HG02938 (cell line): ENCODE data around the gene SLC26A9.
"Not testable (repeated sequence)": the region's sequence is repeated elsewhere in the genome, so short reads cannot be mapped to it uniquely, and the experiment has no call there.

Experiments used
- ATAC-seq: cut with Tn5 transposase; IDR thresholded peaks from one replicate; pipeline ENCODE4 v1.9.1; 2021; ENCODE audit warnings: mild to moderate bottlenecking, moderate library complexity; ENCODE audit not compliant: unreplicated experiment

SLC26A9 gene

DNA sequence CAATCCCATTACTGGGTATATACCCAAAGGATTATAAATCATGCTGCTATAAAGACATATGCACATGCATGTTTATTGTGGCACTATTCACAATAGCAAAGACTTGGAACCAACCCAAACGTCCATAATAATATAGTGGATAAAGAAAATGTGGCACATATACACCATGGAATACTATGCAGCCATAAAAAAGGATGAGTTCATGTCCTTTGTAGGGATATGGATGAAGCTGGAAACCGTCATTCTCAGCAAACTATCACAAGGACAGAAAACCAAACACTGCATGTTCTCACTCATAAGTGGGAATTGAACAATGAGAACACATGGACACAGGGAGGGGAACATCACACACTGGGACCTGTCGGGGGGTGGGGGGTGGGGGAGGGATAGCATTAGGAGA is 38.2 kb downstream of the SLC26A9 start:
- not testable (repeated sequence) for ATAC-seq

DNA sequence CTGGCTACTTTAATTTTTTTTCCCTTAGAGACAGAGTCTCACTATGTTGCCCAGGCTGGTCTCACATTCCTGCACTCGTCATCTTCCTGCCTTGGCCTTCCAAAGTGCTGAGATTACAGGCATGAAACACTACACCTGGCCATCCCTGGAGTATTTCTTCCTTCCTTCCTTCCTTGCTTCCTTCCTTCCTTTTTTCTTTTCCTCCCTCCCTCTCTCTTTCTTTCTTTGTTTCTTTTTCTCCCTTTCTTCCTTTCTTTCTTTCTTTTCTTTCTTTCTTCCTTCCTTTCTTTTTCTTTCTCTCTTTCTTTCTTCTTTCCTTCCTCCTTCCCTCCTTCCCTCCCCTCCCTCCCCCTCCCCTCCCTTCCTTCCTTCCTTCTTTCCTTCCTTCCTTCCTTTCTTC is 46.9 kb downstream of the SLC26A9 start:
- no peak for ATAC-seq

DNA sequence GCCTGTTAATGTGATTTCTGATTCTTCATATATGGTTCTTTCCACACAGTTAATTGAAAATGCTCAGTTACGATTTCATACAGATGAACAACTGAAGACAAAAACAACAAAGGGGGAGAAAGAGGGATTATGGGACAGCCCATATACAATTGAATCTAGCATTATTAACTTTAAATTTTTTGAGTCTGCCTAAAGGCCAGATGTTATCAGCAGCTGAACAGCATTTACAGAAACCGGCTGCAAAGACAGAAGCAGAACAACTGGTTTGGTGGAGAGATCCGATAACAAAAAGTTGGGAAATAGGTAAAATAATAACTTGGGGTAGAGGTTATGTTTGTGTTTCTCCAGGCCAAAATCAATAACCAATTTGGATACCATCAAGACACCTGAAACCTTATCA is 49.1 kb downstream of the SLC26A9 start:
- ATAC-seq, result not testable (repeated sequence)

DNA sequence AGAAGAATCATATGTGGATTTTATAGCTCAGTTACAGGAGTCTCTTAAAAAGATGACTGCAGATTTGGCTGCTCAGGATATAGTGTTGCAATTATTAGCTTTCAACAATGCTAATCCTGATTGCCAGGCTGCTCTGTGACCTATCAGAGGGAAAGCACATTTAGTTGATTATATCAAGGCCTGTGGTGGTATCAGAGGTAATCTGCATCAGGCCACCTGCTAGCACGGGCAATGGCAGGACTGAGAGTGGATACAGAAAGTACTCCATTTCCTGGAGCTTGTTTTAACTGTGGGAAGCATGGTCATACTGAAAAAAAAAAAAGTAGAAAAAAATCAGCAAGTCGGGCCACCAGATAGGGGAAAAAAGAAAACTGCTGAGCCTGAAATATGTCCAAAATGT is 51.1 kb downstream of the SLC26A9 start:
- not testable (repeated sequence) for ATAC-seq

DNA sequence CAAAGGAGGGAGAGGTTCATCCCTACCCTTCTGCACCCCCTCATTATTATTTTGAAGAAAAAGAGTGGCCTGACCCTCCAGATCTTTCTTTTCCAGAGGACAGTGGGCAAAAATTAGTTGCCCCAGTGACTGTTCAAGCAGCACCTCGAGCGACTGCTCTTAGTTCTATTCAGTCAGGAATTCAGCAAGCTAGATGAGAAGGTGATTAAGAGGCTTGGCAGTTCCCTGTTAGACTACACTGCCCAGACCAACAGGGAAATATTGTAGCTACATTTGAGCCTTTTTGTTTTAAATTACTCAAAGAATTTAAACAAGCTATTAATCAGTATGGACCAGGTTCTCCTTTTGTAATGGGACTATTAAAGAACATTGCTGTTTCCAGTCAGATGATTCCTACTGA is 51.8 kb downstream of the SLC26A9 start:
- not testable (repeated sequence) for ATAC-seq

DNA sequence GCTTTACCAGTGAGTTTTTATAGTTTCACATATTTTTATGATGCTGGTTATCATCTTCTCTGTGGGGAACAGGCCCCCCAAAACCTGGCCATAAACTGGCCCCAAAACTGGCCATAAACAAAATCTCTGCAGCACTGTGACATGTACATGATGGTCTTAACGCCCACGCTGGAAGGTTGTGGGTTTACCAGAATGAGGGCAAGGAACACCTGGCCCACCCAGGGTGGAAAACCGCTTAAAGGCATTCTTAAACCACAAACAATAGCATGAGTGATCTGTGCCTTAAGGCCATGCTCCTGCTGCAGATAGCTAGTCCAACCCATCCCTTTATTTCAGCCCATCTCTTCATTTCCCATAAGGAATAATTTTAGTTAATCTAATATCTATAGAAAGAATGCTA is 52.6 kb downstream of the SLC26A9 start:
- not testable (repeated sequence) for ATAC-seq

DNA sequence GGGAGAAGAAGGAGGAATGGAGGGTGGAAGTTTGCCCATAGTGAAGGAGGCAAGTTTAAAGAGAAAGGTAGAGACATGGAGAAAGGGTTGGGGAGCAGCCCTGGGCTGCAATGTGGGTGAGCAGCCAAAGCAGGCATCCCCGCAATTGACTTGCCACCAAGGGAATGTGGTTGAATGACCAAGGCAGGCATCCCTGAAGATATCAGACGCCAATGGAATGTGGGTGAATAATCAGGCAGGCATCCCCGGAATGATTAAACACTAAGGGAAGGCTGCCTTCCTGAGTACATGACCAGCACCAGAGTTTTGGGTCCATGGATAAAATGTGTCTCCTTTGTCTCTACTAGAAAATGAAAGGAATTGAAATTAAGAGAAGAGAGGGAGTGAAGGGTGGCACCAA is 53.5 kb downstream of the SLC26A9 start:
- not testable (repeated sequence) for ATAC-seq

DNA sequence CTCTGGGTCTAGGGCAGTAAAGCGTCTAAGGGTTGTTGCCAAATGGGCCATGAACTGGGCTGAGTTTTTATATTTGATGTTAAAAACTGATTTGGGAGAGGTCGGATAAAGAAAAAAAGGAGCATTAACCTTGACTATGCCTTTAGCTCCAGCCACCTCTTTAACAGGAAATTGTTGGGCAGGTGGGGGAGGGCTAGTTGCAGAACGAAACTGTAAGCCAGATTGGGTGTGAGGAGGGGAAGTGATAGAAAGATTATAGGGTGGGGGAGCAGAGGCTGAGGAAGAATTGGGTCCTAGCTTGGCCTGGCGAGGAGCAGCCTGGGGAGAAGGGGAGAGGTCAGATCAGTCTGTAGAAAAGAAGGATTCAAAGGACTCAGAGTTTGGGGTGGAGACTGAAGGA is 54.2 kb downstream of the SLC26A9 start:
- not testable (repeated sequence) for ATAC-seq

DNA sequence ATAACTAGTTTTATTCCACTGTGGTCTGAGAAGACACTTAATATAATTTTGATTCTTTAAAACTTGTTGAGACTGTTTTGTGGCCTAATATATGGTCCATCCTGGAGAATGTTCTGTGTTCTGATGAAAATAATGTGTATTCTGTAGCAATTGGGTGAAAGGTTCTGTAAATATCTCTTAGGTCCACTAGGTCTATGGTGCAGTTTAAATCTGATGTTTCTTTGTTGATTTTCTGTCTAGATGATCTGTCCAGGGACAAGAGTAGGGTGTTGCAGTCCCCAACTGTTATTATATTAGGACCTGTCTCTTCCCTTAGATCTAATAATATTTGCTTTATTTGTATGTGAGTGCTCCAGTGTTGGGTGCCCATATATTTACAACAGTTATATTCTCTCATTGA is 59.5 kb downstream of the SLC26A9 start:
- no peak for ATAC-seq

DNA sequence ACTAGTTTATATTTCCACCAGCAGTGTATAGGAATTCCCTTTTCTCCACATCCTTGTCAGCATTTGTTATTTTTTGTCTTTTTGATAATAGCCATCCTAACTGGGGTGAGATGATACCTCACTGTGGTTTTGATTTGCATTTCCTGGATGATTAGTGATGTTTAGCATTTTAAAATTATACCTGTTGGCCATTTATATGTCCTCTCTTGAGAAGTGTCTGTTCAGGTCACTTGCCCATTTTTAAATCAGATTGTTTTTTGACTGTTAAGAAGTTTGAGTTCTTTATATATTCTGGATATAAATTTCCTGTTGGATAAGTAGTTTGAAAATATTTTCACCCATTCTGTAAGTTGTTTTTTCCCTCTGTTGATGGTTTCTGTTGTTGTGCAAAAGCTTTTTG is 62.3 kb downstream of the SLC26A9 start:
- no peak for ATAC-seq

DNA sequence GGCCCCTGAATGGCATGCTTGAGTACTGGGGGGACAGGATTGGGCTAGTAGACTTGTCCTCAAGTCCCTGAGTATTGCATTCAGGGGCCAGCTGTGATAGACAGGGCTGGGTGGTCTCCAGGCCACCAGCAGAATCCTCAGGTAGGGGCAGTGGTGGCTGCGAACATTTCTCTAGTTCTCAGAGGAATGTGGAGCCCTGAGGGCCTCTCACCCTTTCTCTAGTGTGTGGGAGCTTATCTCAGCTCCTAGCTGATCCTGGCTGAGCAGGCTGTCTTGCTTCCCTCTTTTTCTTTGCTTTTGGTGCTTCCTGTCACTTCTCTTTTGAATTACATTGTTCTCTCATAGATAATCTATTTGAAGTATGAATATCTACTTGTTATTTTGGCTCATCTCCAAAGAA is 63.3 kb downstream of the SLC26A9 start:
- no peak for ATAC-seq

DNA sequence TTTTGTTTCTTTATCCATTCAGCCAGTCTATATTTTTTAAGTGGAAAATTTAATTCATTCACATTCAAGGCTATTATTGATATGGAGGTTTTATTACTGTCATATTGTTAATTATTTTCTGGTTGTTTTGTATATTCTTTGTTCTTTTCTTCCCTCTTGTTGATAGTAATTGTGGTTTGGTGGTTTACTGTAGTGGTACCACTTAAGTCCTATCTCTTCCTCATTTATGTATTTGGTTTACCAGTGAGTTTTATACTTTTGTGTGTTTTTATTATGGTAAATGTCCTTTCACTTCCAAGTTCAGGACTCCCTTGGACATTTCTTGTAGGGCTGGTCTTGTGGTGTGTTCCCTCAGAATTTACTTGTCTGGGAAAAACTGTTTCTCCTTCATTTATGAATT is 65.2 kb downstream of the SLC26A9 start:
- ATAC-seq, result no peak

DNA sequence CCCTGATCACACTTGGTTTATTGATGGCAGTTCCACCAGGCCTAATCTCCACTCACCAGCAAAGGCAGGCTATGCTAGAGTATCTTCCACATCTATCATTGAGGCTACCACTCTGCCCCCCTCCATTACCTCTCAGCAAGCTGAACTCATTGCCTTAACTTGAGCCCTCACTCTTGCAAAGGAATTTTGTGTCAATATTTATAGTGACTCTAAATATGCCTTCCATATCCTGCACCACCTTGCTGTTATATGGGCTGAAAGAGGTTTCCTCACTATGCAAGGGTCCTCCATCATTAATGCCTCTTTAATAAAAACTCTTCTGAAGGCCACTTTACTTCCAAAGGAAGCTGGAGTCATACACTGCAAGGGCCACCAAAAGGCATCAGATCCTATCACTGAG is 70.1 kb downstream of the SLC26A9 start:
- not testable (repeated sequence) for ATAC-seq

DNA sequence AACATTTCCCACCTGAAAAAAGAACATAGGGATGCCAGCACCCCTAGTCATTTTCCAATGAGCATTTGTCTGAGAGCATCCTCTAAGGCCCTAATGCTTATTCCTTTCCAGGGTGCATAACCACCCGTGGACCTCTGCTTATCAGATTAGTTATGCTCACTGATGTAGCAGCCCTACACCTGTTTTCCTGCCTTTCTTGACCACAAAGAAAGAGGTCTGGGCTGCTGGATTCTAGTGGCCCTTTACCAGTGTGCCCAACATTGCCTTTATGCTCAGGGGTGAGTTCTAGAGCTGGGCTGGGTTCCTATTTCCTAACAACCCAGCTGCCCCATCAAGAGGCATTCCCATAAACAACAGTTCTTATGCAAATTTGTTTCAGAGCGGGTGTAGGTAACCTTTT is 73.0 kb downstream of the SLC26A9 start:
- no peak for ATAC-seq
